ENCODE data around the gene PGM5.
"Not testable (repeated sequence)": the region's sequence is repeated elsewhere in the genome, so short reads cannot be mapped to it uniquely, and the experiment has no call there.

The PGM5 gene

DNA sequence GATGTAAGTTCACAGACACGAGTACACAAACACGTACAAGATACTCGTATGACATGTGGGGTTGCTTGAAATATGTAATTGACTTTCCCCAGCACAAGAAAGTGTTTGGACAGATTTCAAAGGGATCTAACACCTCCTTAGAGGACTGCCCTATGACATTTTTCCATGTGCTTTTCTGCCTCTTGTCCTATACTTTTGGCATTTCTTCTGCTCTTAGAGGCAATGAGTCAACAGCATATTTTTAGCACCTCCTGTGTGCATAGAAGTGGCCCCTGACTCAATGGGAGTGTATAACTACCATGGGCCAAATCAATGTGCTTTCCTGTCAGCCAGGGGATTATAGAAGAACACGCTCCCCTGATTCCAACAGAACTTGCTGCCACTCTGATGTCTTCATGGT, 4.7 kb upstream of the PGM5 start:
- H3F3A ChIP-seq (ENCODE audit: insufficient read depth); H3K36me3 ChIP-seq (ENCODE audit: low read length); H3K9me2 ChIP-seq (replicated peaks; ENCODE audit: insufficient read depth, low read length); H3K27me3 ChIP-seq (ENCODE audit: low read length); H3K27ac ChIP-seq (ENCODE audit: low read depth, low read length); H3K9ac ChIP-seq (ENCODE audit: low read length); H2AFZ ChIP-seq (ENCODE audit: low read depth, low read length, severe bottlenecking); H3K4me3 ChIP-seq (ENCODE audit: insufficient read depth, low read length, poor library complexity, severe bottlenecking); H3K79me2 ChIP-seq (ENCODE audit: insufficient read depth, low read length); H3K9me3 ChIP-seq (ENCODE audit: insufficient read depth, low read length); H3K4me2 ChIP-seq (ENCODE audit: low read depth, low read length, poor library complexity, severe bottlenecking); H4K20me1 ChIP-seq (ENCODE audit: low read depth, low read length): not testable (repeated sequence)

DNA sequence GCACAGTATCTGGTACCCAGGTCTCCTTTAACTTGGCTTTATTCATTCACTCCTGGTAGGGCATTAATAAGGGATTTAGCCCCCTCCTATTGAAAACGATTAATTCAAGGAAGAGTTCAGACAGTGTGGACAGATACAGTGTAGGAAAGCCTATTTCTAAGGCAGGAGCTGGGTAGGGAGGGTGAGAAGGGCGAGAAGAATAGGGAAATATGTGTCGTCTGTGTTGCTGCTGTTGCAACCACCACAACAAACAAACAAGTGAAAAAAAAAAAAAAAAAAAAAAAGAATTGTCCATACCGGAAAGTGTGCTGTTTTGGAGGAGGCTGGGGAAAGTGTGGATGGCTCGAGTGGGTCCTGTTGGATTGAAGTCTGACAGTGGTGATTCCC, 425 bp upstream of the PGM5 start:
- not testable (repeated sequence) for H3K27me3 ChIP-seq (ENCODE audit: low read length); H3K36me3 ChIP-seq (ENCODE audit: low read length); H3K27ac ChIP-seq (ENCODE audit: low read depth, low read length); H3K79me2 ChIP-seq (ENCODE audit: insufficient read depth, low read length); H3K9ac ChIP-seq (ENCODE audit: low read length); H3K9me3 ChIP-seq (ENCODE audit: insufficient read depth, low read length); H4K20me1 ChIP-seq (ENCODE audit: low read depth, low read length); H3F3A ChIP-seq (ENCODE audit: insufficient read depth); H3K4me2 ChIP-seq (ENCODE audit: low read depth, low read length, poor library complexity, severe bottlenecking); H3K4me3 ChIP-seq (ENCODE audit: insufficient read depth, low read length, poor library complexity, severe bottlenecking); H3K9me2 ChIP-seq (replicated peaks; ENCODE audit: insufficient read depth, low read length); H2AFZ ChIP-seq (ENCODE audit: low read depth, low read length, severe bottlenecking)

GRCh38 chr9:68357119-68357714, 806 bp downstream of the PGM5 start:
- H3K4me2 ChIP-seq (ENCODE audit: low read depth, low read length, poor library complexity, severe bottlenecking); H3F3A ChIP-seq (ENCODE audit: insufficient read depth); H3K36me3 ChIP-seq (ENCODE audit: low read length); H4K20me1 ChIP-seq (ENCODE audit: low read depth, low read length); H3K9me3 ChIP-seq (ENCODE audit: insufficient read depth, low read length); H3K27ac ChIP-seq (ENCODE audit: low read depth, low read length); H3K9ac ChIP-seq (ENCODE audit: low read length); H2AFZ ChIP-seq (ENCODE audit: low read depth, low read length, severe bottlenecking); H3K27me3 ChIP-seq (ENCODE audit: low read length); H3K9me2 ChIP-seq (replicated peaks; ENCODE audit: insufficient read depth, low read length); H3K4me3 ChIP-seq (ENCODE audit: insufficient read depth, low read length, poor library complexity, severe bottlenecking); H3K79me2 ChIP-seq (ENCODE audit: insufficient read depth, low read length): not testable (repeated sequence)

DNA sequence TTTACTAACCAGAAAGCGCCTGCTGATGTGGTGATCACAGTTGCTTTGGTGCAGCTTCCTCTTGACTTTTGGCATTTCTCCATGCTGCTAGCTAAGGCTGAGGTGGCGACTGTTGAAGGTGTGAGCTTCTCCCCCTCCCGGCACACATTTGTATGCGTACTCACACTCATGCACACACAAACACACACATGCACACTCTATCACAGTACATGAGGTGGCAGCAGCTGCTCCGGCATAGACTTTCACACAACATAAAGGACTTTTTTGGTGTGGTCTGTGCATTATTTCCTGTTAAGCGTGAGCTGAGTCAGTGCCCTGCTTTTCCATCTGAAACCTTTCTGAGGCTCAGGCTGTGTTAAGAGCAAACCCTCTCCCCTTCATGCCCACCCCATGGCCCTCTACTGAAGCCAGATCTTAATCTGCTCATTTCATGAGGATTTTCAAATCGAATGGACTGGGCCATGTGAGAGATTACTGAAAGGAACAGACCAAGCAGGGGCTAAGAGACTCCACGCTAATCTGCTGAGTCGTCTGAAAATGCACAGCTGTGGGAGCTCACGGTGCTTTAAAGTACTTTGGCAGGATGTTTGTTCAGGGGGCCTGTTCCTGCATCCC, 10.6 kb downstream of the PGM5 start:
- H3F3A ChIP-seq (ENCODE audit: insufficient read depth); H3K9me2 ChIP-seq (replicated peaks; ENCODE audit: insufficient read depth, low read length); H4K20me1 ChIP-seq (ENCODE audit: low read depth, low read length); H3K27me3 ChIP-seq (ENCODE audit: low read length); H3K27ac ChIP-seq (ENCODE audit: low read depth, low read length); H3K9me3 ChIP-seq (ENCODE audit: insufficient read depth, low read length); H3K79me2 ChIP-seq (ENCODE audit: insufficient read depth, low read length); H3K9ac ChIP-seq (ENCODE audit: low read length); H3K36me3 ChIP-seq (ENCODE audit: low read length); H3K4me3 ChIP-seq (ENCODE audit: insufficient read depth, low read length, poor library complexity, severe bottlenecking); H2AFZ ChIP-seq (ENCODE audit: low read depth, low read length, severe bottlenecking); H3K4me2 ChIP-seq (ENCODE audit: low read depth, low read length, poor library complexity, severe bottlenecking): not testable (repeated sequence)

DNA sequence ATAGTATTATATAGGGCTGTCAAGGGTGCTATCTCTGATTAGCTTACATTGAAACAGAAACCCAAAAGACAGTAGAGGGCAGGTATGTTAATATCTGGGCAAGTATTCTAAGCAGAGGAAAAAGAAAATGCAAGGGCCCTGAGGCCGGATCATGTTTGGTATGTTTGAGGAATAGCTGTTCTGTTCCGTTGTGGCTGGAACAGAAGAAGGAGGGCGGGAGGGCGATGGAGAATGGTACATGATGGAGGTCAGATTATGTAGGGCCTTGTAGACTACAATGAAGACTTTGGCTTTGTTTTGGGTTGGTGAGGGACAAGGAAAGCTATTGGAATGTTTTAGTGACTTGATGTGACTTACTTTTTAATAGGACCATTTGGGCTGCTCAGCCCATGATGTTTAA, 19.4 kb downstream of the PGM5 start:
- H2AFZ ChIP-seq (ENCODE audit: low read depth, low read length, severe bottlenecking); H3K27ac ChIP-seq (ENCODE audit: low read depth, low read length); H4K20me1 ChIP-seq (ENCODE audit: low read depth, low read length); H3K4me2 ChIP-seq (ENCODE audit: low read depth, low read length, poor library complexity, severe bottlenecking); H3K27me3 ChIP-seq (ENCODE audit: low read length); H3K4me3 ChIP-seq (ENCODE audit: insufficient read depth, low read length, poor library complexity, severe bottlenecking); H3F3A ChIP-seq (ENCODE audit: insufficient read depth); H3K9me3 ChIP-seq (ENCODE audit: insufficient read depth, low read length); H3K36me3 ChIP-seq (ENCODE audit: low read length); H3K9ac ChIP-seq (ENCODE audit: low read length); H3K9me2 ChIP-seq (replicated peaks; ENCODE audit: insufficient read depth, low read length); H3K79me2 ChIP-seq (ENCODE audit: insufficient read depth, low read length): not testable (repeated sequence)

- H3K4me2 ChIP-seq (ENCODE audit: low read depth, low read length, poor library complexity, severe bottlenecking); H3K9ac ChIP-seq (ENCODE audit: low read length); H2AFZ ChIP-seq (ENCODE audit: low read depth, low read length, severe bottlenecking); H3K27ac ChIP-seq (ENCODE audit: low read depth, low read length); H3K27me3 ChIP-seq (ENCODE audit: low read length); H3K9me2 ChIP-seq (replicated peaks; ENCODE audit: insufficient read depth, low read length); H4K20me1 ChIP-seq (ENCODE audit: low read depth, low read length); H3K4me3 ChIP-seq (ENCODE audit: insufficient read depth, low read length, poor library complexity, severe bottlenecking); H3F3A ChIP-seq (ENCODE audit: insufficient read depth); H3K79me2 ChIP-seq (ENCODE audit: insufficient read depth, low read length); H3K9me3 ChIP-seq (ENCODE audit: insufficient read depth, low read length); H3K36me3 ChIP-seq (ENCODE audit: low read length): not testable (repeated sequence)
Observed at GRCh38 chr9:68377723-68378122, 21.3 kb downstream of the PGM5 start.

DNA sequence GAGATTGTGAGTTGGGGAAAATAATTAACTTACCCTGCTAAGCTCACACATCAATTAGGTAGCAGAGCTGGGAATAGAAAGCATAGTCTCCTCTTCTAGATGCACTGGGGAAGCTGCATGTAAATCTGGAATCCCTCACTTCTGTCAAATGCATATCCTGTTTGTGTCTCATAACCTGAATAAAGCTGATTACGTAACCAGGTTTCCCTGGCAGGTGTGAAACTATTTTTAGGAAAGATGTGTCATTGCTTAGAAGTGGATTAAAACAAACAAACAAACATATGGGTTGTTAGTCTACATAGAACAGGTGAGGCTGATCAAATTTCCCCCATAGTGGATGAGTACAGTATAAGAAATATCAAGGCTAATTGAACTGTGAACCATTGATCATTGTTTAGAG, 27.5 kb downstream of the PGM5 start:
- not testable (repeated sequence) for H3K79me2 ChIP-seq (ENCODE audit: insufficient read depth, low read length); H3K27ac ChIP-seq (ENCODE audit: low read depth, low read length); H3K4me3 ChIP-seq (ENCODE audit: insufficient read depth, low read length, poor library complexity, severe bottlenecking); H3K36me3 ChIP-seq (ENCODE audit: low read length); H2AFZ ChIP-seq (ENCODE audit: low read depth, low read length, severe bottlenecking); H3K27me3 ChIP-seq (ENCODE audit: low read length); H4K20me1 ChIP-seq (ENCODE audit: low read depth, low read length); H3F3A ChIP-seq (ENCODE audit: insufficient read depth); H3K9me3 ChIP-seq (ENCODE audit: insufficient read depth, low read length); H3K9ac ChIP-seq (ENCODE audit: low read length); H3K9me2 ChIP-seq (replicated peaks; ENCODE audit: insufficient read depth, low read length); H3K4me2 ChIP-seq (ENCODE audit: low read depth, low read length, poor library complexity, severe bottlenecking)

- H3F3A ChIP-seq (ENCODE audit: insufficient read depth); H3K4me2 ChIP-seq (ENCODE audit: low read depth, low read length, poor library complexity, severe bottlenecking); H3K79me2 ChIP-seq (ENCODE audit: insufficient read depth, low read length); H2AFZ ChIP-seq (ENCODE audit: low read depth, low read length, severe bottlenecking); H3K36me3 ChIP-seq (ENCODE audit: low read length); H3K9ac ChIP-seq (ENCODE audit: low read length); H3K27ac ChIP-seq (ENCODE audit: low read depth, low read length); H3K4me3 ChIP-seq (ENCODE audit: insufficient read depth, low read length, poor library complexity, severe bottlenecking); H3K27me3 ChIP-seq (ENCODE audit: low read length); H3K9me2 ChIP-seq (replicated peaks; ENCODE audit: insufficient read depth, low read length); H3K9me3 ChIP-seq (ENCODE audit: insufficient read depth, low read length); H4K20me1 ChIP-seq (ENCODE audit: low read depth, low read length): not testable (repeated sequence)
Observed at GRCh38 chr9:68389558-68389957, 33.1 kb downstream of the PGM5 start.
